ENCODE data around the gene TRMT112.

TRMT112 gene

GRCh38 chr11:64356498-64357411, 39.4 kb upstream of the TRMT112 start:
- Histone ChIP-seq H3K27ac (ENCODE audit: low read depth, low read length) (no peak overlapping the region), H3K36me3 (ENCODE audit: control insufficient read depth, insufficient read depth, low read length) (peaks cover 5% of the 10 kb centered on the region), H3K4me1 (ENCODE audit: control insufficient read depth, insufficient read depth, low read length) (peaks cover 7% of the 10 kb centered on the region), H3K27me3 (ENCODE audit: control insufficient read depth, insufficient read depth, low read length) (no peaks in the 10 kb centered on the region), H3K9ac (ENCODE audit: low read length) (no peak overlapping the region), H3K4me3 (ENCODE audit: low read length) (no peak overlapping the region)

DNA sequence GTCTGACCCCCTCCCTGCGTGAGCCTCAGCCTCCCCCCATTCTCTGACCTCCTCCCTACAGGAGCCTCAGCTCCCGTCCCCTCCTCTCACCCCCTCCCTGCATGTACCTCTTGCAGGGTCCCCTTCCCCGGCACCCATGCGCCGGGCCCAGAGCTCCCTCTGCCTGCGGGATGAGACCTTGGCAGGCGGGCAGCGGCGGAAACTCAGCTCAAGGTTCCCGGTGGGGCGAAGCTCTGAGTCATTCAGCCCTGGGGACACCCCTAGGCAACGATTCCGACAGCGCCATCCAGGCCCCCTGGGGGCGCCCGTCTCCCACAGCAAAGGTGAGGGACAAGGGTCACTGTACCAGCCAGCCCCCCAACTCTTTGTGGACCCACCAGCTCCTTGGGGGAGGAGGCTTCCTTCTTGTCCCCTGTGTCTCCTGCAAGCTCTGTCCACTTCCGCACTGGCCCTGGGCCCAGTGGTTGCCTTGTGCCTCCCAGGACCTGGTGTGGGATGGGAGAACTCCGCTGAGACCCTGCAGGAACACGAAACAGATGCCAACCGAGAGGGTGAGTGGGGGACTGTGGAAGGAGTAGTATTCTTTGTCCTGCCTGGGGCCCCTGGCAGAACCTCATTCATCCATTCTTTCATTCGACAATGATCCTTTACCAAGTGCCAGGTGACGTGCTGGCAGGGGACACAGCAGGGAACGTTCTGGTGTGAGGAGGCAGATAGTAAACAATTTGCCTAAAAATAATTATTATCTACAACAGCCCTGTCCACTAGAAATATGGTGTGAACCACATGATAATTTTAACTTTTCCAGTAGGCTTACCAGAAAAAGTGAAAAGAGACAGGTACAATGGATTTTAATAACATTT, 38.0 kb upstream of the TRMT112 start:
- peaks cover 7% of the 10 kb centered on the region for H3K4me1 ChIP-seq (ENCODE audit: control insufficient read depth, insufficient read depth, low read length)
- no peaks in the 10 kb centered on the region for H3K36me3 ChIP-seq (ENCODE audit: control insufficient read depth, insufficient read depth, low read length)
- H3K27ac ChIP-seq (ENCODE audit: low read depth, low read length): peak overlapping the region; percentile 15
- no peaks in the 10 kb centered on the region for H3K27me3 ChIP-seq (ENCODE audit: control insufficient read depth, insufficient read depth, low read length)
- no peak overlapping the region for H3K9ac ChIP-seq (ENCODE audit: low read length)
- H3K4me3 ChIP-seq (ENCODE audit: low read length): peak overlapping the region; percentile 17

- Histone ChIP-seq H3K27me3 (ENCODE audit: control insufficient read depth, insufficient read depth, low read length) (no peaks in the 10 kb centered on the region), H3K4me1 (ENCODE audit: control insufficient read depth, insufficient read depth, low read length) (peaks cover 7% of the 10 kb centered on the region), H3K9ac (ENCODE audit: low read length) (no peak overlapping the region), H3K27ac (ENCODE audit: low read depth, low read length) (no peak overlapping the region), H3K36me3 (ENCODE audit: control insufficient read depth, insufficient read depth, low read length) (no peaks in the 10 kb centered on the region), H3K4me3 (ENCODE audit: low read length) (no peak overlapping the region)
Measured at GRCh38 chr11:64353715-64354506, 36.6 kb upstream of the TRMT112 start.

DNA sequence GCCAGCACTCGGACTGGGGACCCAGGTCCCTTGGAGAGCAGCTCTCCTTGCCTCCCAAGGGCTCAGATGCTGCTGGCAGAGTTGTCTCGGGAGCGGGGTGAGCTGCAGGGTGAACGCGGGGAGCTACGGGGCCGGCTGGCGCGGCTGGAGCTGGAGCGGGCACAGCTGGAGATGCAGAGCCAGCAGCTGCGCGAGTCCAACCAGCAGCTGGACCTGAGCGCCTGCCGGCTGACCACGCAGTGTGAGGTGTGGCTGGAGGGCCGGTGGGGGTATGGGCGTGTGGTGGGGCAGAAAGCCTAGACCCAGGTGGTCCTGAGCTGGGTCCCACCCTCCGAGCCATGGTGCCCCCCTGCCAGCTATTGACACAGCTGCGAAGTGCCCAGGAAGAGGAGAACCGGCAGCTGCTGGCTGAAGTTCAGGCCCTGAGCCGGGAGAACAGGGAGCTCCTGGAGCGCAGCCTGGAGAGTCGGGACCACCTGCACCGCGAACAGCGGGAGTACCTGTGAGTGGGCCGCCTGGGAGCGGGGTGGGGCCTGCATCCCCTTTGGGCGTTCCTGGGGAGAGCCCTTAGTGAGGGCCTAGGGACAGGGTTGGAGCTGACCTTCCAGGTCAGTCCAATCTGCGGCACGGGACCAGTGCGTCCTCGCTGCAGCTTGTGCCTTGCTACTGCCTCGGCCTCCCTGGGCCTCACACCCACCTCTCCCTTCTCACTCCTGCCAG, 35.8 kb upstream of the TRMT112 start:
- H3K9ac ChIP-seq (ENCODE audit: low read length): no peak overlapping the region
- no peak overlapping the region for H3K27ac ChIP-seq (ENCODE audit: low read depth, low read length)
- no peaks in the 10 kb centered on the region for H3K27me3 ChIP-seq (ENCODE audit: control insufficient read depth, insufficient read depth, low read length)
- H3K36me3 ChIP-seq (ENCODE audit: control insufficient read depth, insufficient read depth, low read length): no peaks in the 10 kb centered on the region
- H3K4me3 ChIP-seq (ENCODE audit: low read length): no peak overlapping the region
- H3K4me1 ChIP-seq (ENCODE audit: control insufficient read depth, insufficient read depth, low read length): peaks cover 3% of the 10 kb centered on the region

DNA sequence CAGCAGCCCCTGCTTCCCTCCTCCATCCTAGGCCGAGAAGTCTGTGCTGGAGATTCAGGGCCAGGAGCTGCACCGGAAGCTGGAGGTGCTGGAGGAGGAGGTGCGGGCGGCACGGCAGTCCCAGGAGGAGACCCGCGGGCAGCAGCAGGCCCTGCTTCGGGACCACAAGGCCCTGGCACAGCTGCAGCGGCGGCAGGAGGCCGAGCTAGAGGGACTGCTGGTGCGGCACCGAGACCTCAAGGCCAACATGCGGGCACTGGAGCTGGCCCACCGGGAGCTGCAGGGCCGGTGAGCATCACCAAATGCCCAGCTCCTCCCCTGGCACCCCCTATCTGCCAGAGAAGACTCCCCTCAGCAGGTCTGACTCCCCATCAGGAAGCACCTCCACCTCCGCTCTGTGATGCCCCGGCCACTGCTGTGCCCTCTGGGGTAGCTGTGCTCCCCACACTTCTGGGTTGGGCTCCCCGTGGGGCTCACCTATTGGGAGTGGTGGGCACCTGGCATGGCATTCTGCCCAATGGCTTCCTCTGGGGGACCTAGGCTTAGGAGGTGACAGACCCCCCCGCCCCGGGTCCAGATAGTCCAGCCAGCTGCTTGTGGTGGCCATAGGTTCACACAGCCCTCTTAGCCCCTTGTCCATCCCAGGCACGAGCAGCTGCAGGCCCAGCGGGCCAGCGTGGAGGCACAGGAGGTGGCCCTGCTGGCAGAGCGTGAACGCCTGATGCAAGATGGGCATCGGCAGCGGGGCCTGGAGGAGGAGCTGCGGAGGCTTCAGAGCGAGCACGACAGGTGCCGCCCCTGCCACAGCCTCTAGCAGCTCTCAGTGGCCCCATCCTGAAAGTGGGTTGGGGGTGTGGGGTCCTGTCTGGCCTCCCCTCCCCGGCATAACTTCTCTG, 35.0 kb upstream of the TRMT112 start:
- no peaks in the 10 kb centered on the region for H3K27me3 ChIP-seq (ENCODE audit: control insufficient read depth, insufficient read depth, low read length)
- H3K4me1 ChIP-seq (ENCODE audit: control insufficient read depth, insufficient read depth, low read length): peaks cover 3% of the 10 kb centered on the region
- no peak overlapping the region for H3K27ac ChIP-seq (ENCODE audit: low read depth, low read length)
- no peak overlapping the region for H3K4me3 ChIP-seq (ENCODE audit: low read length)
- H3K36me3 ChIP-seq (ENCODE audit: control insufficient read depth, insufficient read depth, low read length): no peaks in the 10 kb centered on the region
- no peak overlapping the region for H3K9ac ChIP-seq (ENCODE audit: low read length)

- no peaks in the 10 kb centered on the region for H3K27me3 ChIP-seq (ENCODE audit: control insufficient read depth, insufficient read depth, low read length)
- H3K4me1 ChIP-seq (ENCODE audit: control insufficient read depth, insufficient read depth, low read length): peaks cover 3% of the 10 kb centered on the region
- no peak overlapping the region for H3K9ac ChIP-seq (ENCODE audit: low read length)
- no peak overlapping the region for H3K27ac ChIP-seq (ENCODE audit: low read depth, low read length)
- peaks cover 2% of the 10 kb centered on the region for H3K36me3 ChIP-seq (ENCODE audit: control insufficient read depth, insufficient read depth, low read length)
- H3K4me3 ChIP-seq (ENCODE audit: low read length): no peak overlapping the region
Measured at GRCh38 chr11:64351136-64351631, 33.8 kb upstream of the TRMT112 start.

DNA sequence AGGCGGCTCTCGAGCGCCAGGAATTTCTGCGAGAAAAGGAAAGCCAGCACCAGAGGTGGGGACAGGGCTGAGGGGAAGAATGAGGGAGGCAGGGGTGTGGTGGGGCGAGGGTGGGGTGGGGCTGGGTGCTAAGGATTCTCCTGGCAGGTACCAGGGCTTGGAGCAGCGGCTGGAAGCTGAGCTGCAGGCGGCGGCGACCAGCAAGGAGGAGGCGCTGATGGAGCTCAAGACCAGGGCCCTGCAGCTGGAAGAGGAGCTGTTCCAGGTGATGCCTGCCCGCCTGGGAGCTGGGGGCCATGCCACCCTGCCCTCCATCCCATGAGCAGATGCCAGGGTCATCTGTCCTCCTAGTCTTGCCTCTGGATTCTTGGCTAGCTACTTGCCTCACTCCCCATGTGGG, 32.0 kb upstream of the TRMT112 start:
- Histone ChIP-seq H3K27ac (ENCODE audit: low read depth, low read length) (no peak overlapping the region), H3K4me1 (ENCODE audit: control insufficient read depth, insufficient read depth, low read length) (no peaks in the 10 kb centered on the region), H3K4me3 (ENCODE audit: low read length) (no peak overlapping the region), H3K36me3 (ENCODE audit: control insufficient read depth, insufficient read depth, low read length) (peaks cover 2% of the 10 kb centered on the region), H3K9ac (ENCODE audit: low read length) (no peak overlapping the region), H3K27me3 (ENCODE audit: control insufficient read depth, insufficient read depth, low read length) (no peaks in the 10 kb centered on the region)

- Histone ChIP-seq H3K4me1 (ENCODE audit: control insufficient read depth, insufficient read depth, low read length) (no peaks in the 10 kb centered on the region), H3K27ac (ENCODE audit: low read depth, low read length) (no peak overlapping the region), H3K36me3 (ENCODE audit: control insufficient read depth, insufficient read depth, low read length) (peaks cover 2% of the 10 kb centered on the region), H3K4me3 (ENCODE audit: low read length) (no peak overlapping the region), H3K9ac (ENCODE audit: low read length) (no peak overlapping the region), H3K27me3 (ENCODE audit: control insufficient read depth, insufficient read depth, low read length) (no peaks in the 10 kb centered on the region)
Measured at GRCh38 chr11:64349025-64349387, 31.6 kb upstream of the TRMT112 start.

DNA sequence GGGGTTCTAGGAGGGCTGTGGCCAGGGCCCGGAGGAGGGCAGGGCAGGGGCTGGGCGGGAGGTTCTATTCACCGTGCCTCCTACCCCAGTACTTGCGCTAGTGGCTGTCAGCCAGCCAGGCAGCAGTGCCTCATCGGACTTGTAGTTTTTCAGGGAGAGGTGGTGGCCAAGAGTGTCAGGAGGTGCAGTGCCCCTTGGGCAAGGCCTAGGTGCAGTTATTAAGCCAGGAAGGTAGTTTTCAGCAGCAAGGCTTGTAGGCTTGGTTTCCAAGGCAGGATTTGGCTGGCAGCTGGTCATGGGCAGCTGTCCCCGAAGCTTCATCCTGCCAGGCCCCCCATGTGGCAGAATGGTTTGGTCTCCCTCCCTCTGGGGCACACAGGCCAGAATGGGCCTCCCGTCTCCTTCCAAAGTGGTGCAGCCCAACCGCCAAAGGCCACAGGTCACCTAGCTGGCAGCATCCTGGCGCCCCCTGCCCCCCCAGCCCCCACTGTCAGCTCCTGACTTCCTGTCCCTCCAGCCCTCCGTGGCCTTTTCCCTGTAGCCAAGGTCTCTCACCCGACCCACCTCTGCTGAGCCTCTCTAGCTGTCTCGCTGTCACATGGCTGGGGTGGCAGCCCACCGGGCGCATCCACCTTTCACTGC, 31.1 kb upstream of the TRMT112 start:
- no peaks in the 10 kb centered on the region for H3K27me3 ChIP-seq (ENCODE audit: control insufficient read depth, insufficient read depth, low read length)
- H3K27ac ChIP-seq (ENCODE audit: low read depth, low read length): no peak overlapping the region
- H3K36me3 ChIP-seq (ENCODE audit: control insufficient read depth, insufficient read depth, low read length): peaks cover 2% of the 10 kb centered on the region
- no peak overlapping the region for H3K9ac ChIP-seq (ENCODE audit: low read length)
- H3K4me3 ChIP-seq (ENCODE audit: low read length): no peak overlapping the region
- no peaks in the 10 kb centered on the region for H3K4me1 ChIP-seq (ENCODE audit: control insufficient read depth, insufficient read depth, low read length)

DNA sequence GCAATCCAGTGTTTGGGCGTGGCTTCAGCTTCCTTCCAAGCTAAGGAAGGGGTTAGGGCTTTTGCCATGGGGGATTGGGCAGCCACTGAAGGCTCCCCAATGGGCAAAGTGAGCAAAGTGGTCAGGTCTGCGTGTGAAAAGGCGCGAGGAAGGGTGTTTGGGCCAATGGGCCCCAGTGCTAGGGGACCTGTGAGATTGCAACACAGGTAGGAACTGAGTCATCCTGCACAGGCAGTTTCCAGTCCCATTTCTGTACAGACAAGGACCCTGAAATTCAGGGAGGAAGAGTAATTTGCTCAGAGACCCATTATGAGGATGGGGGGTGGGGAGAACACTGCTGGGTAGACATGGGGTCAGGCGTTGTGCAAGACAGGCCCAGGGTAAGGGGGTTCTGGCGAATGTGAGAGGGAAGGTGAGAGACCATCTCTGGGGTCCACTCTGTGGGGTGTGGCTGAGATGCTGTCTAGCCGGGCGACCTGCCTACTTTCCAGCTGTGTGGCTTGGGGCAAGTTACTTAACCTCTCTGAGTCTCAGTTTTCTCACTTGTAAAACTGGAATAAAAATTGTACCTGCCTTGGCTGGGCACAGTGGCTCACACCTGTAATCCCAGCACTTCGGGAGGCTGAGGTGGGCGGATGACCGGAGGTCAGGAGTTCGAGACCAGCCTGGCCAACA, 30.0 kb upstream of the TRMT112 start:
- Histone ChIP-seq H3K9ac (ENCODE audit: low read length) (no peak overlapping the region), H3K27me3 (ENCODE audit: control insufficient read depth, insufficient read depth, low read length) (no peaks in the 10 kb centered on the region), H3K4me3 (ENCODE audit: low read length) (no peak overlapping the region), H3K4me1 (ENCODE audit: control insufficient read depth, insufficient read depth, low read length) (peaks cover 5% of the 10 kb centered on the region), H3K36me3 (ENCODE audit: control insufficient read depth, insufficient read depth, low read length) (peaks cover 2% of the 10 kb centered on the region), H3K27ac (ENCODE audit: low read depth, low read length) (no peak overlapping the region)

Data from rectal smooth muscle tissue (tissue), 1 donor.